ENCODE data around the gene PXDC1.
"Not testable (repeated sequence)": the region's sequence is repeated elsewhere in the genome, so short reads cannot be mapped to it uniquely, and the experiment has no call there.

PXDC1 gene

DNA sequence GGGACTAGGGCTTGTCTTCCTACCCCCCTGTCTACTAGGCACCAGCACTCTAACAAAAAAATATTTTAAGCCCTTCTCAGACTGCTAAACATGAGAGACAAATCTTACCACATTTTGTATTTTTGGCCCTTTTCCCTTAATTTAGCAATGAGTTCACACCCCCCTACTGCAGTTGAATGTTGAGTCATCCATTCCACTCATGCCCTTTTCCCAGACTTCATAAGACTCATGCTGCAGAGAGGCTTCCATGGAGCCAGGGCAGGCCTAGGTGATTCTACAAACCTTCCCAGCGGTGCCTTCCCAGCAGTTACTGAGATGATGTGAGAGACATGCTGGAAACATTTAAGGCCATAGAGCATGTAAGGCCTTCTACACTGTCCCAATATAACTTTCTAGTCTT lies 53.9 kb downstream of the PXDC1 start:
- Histone ChIP-seq H4K20me1 (no peaks in the 10 kb centered on the region), H3K36me3 (no peaks in the 10 kb centered on the region), H3K4me2 (no peak overlapping the region), H3K9me3 (replicated peaks in 1 of 11) (peaks cover 0 to 19% (median 8%) of the 10 kb centered on the region in 11 experiments; a peak in 12 of 22 replicates), H3K4me3 (no peak overlapping the region), H3K4me1 (no peaks in the 10 kb centered on the region), H3K27ac (no peak overlapping the region), H3K9ac (no peak overlapping the region), H3K27me3 (no peaks in the 10 kb centered on the region)
- no peak for TF ChIP-seq Cebpa-rat (IDR thresholded peaks at IDR 0.05)

DNA sequence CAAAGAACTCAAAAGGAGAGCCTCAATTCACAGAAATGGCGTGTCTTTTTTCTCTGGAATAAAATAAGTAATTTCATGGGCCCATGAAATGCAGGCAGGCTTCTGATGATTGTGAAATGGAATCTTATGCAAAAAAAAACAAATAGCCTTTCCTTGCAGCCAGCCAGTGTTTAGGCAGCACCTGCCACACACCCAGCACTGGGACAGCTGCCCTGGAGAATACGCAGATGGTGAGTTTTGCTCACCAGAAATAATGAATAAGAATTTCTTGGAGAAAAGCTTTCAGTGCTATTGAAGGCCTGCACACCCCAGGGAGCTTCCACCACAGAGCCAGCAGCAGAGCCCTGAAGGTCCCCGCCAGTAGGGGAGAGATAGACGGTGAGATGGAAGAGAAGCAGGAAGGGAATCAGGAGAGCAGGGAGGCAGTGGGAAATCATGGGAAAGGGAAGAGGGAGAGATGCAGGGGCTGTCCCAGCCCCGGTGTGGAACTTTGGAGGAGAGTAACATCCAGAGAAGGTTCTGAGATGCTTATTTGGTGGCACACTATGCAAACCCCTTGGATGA lies 54.9 kb downstream of the PXDC1 start:
- Histone ChIP-seq H3K9ac (no peak overlapping the region), H3K9me3 (replicated peaks in 1 of 11) (peaks cover 0 to 19% (median 8%) of the 10 kb centered on the region in 11 experiments; a peak in 12 of 22 replicates), H3K27me3 (no peaks in the 10 kb centered on the region), H3K4me2 (no peak overlapping the region), H3K27ac (no peak overlapping the region), H3K4me1 (no peaks in the 10 kb centered on the region), H3K4me3 (no peak overlapping the region), H3K36me3 (no peaks in the 10 kb centered on the region), H4K20me1 (no peaks in the 10 kb centered on the region)
- no peak for TF ChIP-seq Cebpa-rat (IDR thresholded peaks at IDR 0.05)

GRCh38 chr6:3695065-3695817 lies 56.3 kb downstream of the PXDC1 start:
- Histone ChIP-seq H3K4me2 (no peak overlapping the region), H3K9ac (no peak overlapping the region), H3K9me3 (replicated peaks in 1 of 11) (peaks cover 0 to 19% (median 8%) of the 10 kb centered on the region in 11 experiments; a peak in 12 of 22 replicates), H3K27me3 (no peaks in the 10 kb centered on the region), H3K27ac (no peak overlapping the region), H3K36me3 (no peaks in the 10 kb centered on the region), H4K20me1 (no peaks in the 10 kb centered on the region), H3K4me3 (no peak overlapping the region), H3K4me1 (no peaks in the 10 kb centered on the region)
- no peak for TF ChIP-seq Cebpa-rat (IDR thresholded peaks at IDR 0.05)

GRCh38 chr6:3693831-3694230 lies 57.7 kb downstream of the PXDC1 start:
- peaks cover 0 to 9% (median 3%) of the 10 kb centered on the region in 11 experiments; a peak in 11 of 22 replicates for H3K9me3 ChIP-seq (replicated peaks in 1 of 11)
- H3K27ac ChIP-seq: no peak overlapping the region
- H3K27me3 ChIP-seq: no peaks in the 10 kb centered on the region
- H3K9ac ChIP-seq: no peak overlapping the region
- no peaks in the 10 kb centered on the region for H4K20me1 ChIP-seq
- no peak overlapping the region for H3K4me2 ChIP-seq
- no peaks in the 10 kb centered on the region for H3K36me3 ChIP-seq
- no peak for TF ChIP-seq Cebpa-rat (IDR thresholded peaks at IDR 0.05)
- no peaks in the 10 kb centered on the region for H3K4me1 ChIP-seq
- H3K4me3 ChIP-seq: no peak overlapping the region

DNA sequence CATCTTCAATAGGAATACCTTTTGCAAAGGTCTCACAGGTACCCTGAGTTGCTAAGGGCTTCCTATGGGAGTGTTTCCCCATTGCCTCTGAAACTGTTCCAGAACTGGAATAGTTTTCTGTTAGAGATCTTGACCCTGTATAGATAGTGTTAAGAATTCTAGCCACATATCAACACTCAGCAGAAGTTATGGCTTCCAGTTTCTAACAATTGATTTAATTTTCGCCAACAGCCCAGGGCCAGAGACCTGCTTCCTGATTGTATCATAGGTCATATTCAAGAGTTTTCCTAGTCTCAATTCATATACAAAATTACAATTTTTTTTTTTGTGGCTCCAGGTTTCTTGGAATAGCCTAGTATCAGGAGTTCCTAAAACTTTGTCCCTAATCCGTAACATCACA lies 61.0 kb downstream of the PXDC1 start:
- Histone ChIP-seq H3K9me3 (replicated peaks in 1 of 11) (no peaks in the 10 kb centered on the region), H3K27ac (no peak overlapping the region), H3K4me2 (no peak overlapping the region), H3K27me3 (no peaks in the 10 kb centered on the region), H3K9ac (no peak overlapping the region), H3K4me3 (no peak overlapping the region), H3K36me3 (no peaks in the 10 kb centered on the region), H4K20me1 (no peaks in the 10 kb centered on the region), H3K4me1 (no peaks in the 10 kb centered on the region)
- no peak for TF ChIP-seq Cebpa-rat (IDR thresholded peaks at IDR 0.05)

DNA sequence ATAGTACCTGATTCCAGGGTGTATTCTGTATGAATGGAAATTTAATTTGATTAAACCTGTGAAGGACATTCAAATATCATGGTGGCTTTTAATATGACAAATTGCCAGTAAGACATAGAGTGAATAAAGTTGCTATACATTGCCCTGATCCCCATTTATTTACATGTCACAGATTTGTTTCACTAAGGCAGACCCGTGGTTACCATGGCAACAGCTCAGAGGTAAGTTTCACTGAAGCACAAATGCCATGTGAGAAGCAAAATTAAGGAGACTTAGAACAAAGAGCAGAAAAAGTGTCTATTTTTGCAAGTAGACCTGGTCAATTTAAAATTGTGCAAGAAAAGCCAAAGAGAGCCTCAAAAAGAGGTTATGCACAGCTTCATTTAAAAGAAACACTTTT lies 63.7 kb downstream of the PXDC1 start:
- H3K4me2 ChIP-seq: no peak overlapping the region
- no peak overlapping the region for H3K27ac ChIP-seq
- no peak for TF ChIP-seq Cebpa-rat (IDR thresholded peaks at IDR 0.05)
- H3K9ac ChIP-seq: no peak overlapping the region
- no peaks in the 10 kb centered on the region for H4K20me1 ChIP-seq
- no peaks in the 10 kb centered on the region for H3K9me3 ChIP-seq (replicated peaks in 1 of 11)
- no peak overlapping the region for H3K4me3 ChIP-seq
- no peaks in the 10 kb centered on the region for H3K4me1 ChIP-seq
- H3K36me3 ChIP-seq: no peaks in the 10 kb centered on the region
- no peaks in the 10 kb centered on the region for H3K27me3 ChIP-seq

GRCh38 chr6:3683331-3683730 lies 68.2 kb downstream of the PXDC1 start:
- H3K36me3 ChIP-seq: no peaks in the 10 kb centered on the region
- no peaks in the 10 kb centered on the region for H3K4me1 ChIP-seq
- no peaks in the 10 kb centered on the region for H3K27me3 ChIP-seq
- no peak overlapping the region for H3K27ac ChIP-seq
- H4K20me1 ChIP-seq: no peaks in the 10 kb centered on the region
- H3K9me3 ChIP-seq (replicated peaks in 1 of 11): peaks cover 3 to 17% (median 11%) of the 10 kb centered on the region in 11 experiments; a peak in 20 of 22 replicates
- H3K4me3 ChIP-seq: no peak overlapping the region
- TF ChIP-seq Cebpa-rat (IDR thresholded peaks at IDR 0.05): no peak
- H3K9ac ChIP-seq: no peak overlapping the region
- H3K4me2 ChIP-seq: no peak overlapping the region

- H3K4me1 ChIP-seq: no peaks in the 10 kb centered on the region
- no peak overlapping the region for H3K27ac ChIP-seq
- H3K9ac ChIP-seq: no peak overlapping the region
- H3K4me3 ChIP-seq: no peak overlapping the region
- H3K9me3 ChIP-seq (replicated peaks in 1 of 11): peaks cover 11 to 28% (median 19%) of the 10 kb centered on the region in 11 experiments; a peak in 20 of 22 replicates
- H3K4me2 ChIP-seq: no peak overlapping the region
- H3K27me3 ChIP-seq: no peaks in the 10 kb centered on the region
- no peak for TF ChIP-seq Cebpa-rat (IDR thresholded peaks at IDR 0.05)
- H4K20me1 ChIP-seq: no peaks in the 10 kb centered on the region
- no peaks in the 10 kb centered on the region for H3K36me3 ChIP-seq
These were observed 72.6 kb downstream of the PXDC1 start for GRCh38 chr6:3678946-3679345.

DNA sequence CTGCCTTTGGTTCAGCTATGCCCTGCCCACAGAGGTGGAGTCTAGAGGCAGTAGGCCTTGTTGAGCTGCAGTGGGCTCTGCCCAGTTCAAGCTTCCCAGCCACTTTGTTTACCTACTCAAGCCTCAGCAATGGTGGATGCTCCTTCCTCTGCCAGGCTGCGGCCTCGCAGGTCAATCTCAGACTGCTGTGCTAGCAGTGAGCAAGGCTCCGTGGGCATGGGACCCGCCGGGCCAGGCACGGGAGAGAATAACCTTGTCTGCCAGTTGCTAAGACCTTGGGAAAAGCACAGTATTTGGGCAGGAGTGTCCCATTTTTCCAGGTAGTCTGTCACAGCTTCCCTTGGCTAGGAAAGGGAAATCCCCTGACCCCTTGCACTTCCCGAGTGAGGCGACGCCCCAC lies 73.8 kb downstream of the PXDC1 start:
- peaks cover 11 to 28% (median 19%) of the 10 kb centered on the region in 11 experiments; a peak in 20 of 22 replicates for H3K9me3 ChIP-seq (replicated peaks in 1 of 11)
- not testable (repeated sequence) for H3K4me2 ChIP-seq, H3K36me3 ChIP-seq, H4K20me1 ChIP-seq, H3K4me1 ChIP-seq, H3K27ac ChIP-seq, H3K27me3 ChIP-seq, H3K9ac ChIP-seq, H3K4me3 ChIP-seq

DNA sequence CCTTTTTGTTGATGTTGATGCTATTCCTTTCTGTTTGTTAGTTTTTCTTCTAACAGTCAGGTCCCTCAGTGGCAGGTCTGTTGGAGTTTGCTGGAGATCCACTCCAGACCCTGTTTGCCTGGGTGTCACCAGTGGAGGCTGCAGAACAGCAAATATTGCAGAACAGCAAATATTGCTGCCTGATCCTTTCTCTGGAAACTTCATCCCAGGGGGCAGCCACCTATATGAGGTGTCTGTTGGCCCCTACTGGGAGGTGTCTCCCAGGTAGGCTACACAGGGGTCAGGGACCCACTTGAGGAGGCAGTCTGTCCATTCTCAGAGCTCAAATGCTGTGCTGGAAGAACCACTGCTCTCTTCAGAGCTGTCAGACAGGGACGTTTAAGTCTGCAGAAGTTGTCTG lies 74.2 kb downstream of the PXDC1 start:
- not testable (repeated sequence) for H3K36me3 ChIP-seq, H3K4me2 ChIP-seq, H3K4me3 ChIP-seq, H4K20me1 ChIP-seq, H3K4me1 ChIP-seq, H3K9ac ChIP-seq, H3K27ac ChIP-seq, H3K27me3 ChIP-seq
- peaks cover 11 to 28% (median 19%) of the 10 kb centered on the region in 11 experiments; a peak in 20 of 22 replicates for H3K9me3 ChIP-seq (replicated peaks in 1 of 11)

Measured in BLaER1 treated with 17β-estradiol and CSF1 and Interleukin-3, amounts not matched to agents 10 nM and 100 nM (cell line).